G401 (cell line): Measurements from ENCODE around the gene LDLRAD4. TPM values are rescaled to one million over a fixed set of nuclear protein-coding genes. Genes with fewer than 3 reads are reported as not detected.

ENCODE experiments used
- DNase-seq: peaks from one replicate; pipeline ENCODE4 v3.0.0-alpha.2; 2015; ENCODE audit warnings: low spot score
- in situ Hi-C: cut with HindIII; loops from 2 replicates; pipeline ENCODE4 v1.10.0; 2016; ENCODE audit warnings: low sequenced_read_pairs, mixed read lengths
- total RNA-seq: library from RNA; depleted of rRNA; stranded (reverse); fragments of >200 nt; shearing (Covaris generic); gene quantifications from 2 replicates; pipeline ENCODE4 v1.2.3, GENCODE V29; 2014

Gene LDLRAD4
- total RNA-seq, 1 experiment from 2014 or later: not detected

DNA sequence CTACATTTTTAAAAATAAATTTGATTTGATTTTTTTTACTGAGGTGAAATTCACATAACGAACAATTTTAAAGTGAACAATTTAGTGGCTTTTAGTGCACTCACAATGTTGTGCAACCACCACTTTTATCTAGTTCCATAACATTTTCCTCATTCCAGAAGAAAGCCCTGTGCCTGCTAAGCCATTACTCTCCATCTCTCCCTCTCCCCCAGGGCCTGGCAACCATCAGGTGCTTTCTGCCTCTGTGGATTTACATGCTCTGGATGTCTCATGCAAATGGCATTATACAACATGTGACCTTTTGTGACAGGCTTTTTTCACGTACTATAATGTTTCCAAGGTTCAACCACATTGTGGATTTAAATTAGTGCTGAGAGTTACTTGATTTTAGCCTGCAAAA, 19.9 kb upstream of the LDLRAD4 start:
- in situ Hi-C loops: no loop called here
- no peak for DNase-seq

DNA sequence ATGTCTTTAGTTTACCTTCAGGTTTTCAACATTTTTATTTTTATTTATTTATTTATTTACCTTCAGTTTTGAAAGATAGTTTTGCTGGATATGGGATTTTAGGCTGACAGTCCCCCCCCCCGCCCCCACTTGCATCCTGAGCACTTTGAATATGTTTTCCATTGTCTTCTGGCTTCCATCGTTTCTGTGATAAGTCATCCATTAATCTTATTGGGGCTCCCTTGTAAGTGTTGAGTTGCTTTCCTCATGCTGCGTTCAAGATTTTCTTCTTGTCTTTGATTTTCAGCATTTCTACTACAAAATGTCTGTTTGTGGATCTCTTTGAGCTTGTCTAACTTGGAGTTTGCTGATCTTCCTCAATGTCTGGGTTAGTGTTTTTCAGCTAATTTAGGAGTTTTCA, 19.4 kb upstream of the LDLRAD4 start:
- in situ Hi-C loops: no loop called here
- no peak for DNase-seq

- in situ Hi-C loops: no loop called here
- no peak for DNase-seq
These were observed 17.3 kb upstream of the LDLRAD4 start for GRCh38 chr18:13201292-13201691.

DNA sequence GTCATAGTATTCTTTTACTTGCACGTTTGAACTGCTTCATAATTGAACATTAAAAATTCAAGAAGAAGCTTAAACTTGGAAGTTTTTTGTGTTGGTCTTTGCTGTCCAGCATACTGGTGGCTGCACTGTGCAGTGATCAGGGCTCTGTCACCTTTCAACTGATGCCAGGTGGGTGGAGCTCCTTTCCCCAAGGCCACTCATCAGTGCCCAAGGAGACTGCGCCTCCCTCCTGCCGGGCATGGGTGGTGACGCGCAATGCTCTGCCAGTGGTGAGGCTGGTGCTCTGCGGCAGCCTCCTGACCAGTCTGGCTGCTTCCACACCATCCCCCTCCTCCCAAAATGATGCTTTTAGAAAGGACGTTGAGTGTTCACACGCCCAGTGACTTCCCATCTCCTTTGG, 16.0 kb upstream of the LDLRAD4 start:
- no peak for DNase-seq
- in situ Hi-C loops: no loop called here

GRCh38 chr18:13206301-13206700, 12.3 kb upstream of the LDLRAD4 start:
- in situ Hi-C loops: no loop called here
- DNase-seq: no peak

DNA sequence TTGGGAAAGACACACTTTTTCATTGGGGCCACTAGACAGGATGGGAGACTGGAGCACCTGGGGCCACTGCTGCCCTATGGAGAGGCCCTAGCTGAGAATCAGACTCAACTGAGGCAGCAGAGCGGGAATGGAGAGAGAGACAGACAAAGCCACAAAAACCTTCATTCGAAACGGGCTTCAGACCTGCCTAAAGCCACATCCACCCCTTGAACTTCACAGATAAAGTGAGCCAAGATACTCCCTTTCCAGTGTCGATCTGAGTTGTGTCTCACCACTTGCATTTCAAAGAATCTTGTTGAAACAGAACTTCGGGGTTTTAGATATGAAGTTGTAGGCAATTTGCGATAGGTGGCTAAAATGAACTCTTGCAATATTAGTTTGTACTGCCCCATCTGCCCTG, 11.3 kb upstream of the LDLRAD4 start:
- DNase-seq: no peak
- in situ Hi-C loops: no loop called here

DNA sequence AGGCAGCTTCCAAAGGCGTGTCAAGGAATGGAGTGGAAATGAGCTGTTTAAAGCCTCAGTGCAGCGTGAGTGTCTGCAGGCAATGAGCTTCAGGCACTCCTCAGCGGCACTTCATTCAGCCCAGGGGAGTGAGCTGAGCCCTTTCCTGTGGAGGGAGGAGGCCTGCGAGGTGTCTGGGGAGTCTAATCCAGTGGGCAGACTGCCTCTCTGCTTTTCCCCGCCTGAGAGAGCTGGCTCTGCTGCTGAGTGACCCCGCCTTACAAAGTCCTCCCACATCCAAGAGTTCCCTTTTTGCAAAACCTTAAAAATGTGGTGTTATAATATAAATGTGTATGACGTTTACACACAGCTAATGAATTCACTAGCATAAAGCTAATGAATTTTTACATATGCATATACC, 7.0 kb upstream of the LDLRAD4 start:
- in situ Hi-C loops: no loop called here
- DNase-seq: no peak

GRCh38 chr18:13213036-13213795, 5.3 kb upstream of the LDLRAD4 start:
- in situ Hi-C loops: no loop called here
- no peak for DNase-seq

- DNase-seq: no peak
- in situ Hi-C loops: no loop called here
These were observed 4.0 kb upstream of the LDLRAD4 start for GRCh38 chr18:13214609-13215008.

DNA sequence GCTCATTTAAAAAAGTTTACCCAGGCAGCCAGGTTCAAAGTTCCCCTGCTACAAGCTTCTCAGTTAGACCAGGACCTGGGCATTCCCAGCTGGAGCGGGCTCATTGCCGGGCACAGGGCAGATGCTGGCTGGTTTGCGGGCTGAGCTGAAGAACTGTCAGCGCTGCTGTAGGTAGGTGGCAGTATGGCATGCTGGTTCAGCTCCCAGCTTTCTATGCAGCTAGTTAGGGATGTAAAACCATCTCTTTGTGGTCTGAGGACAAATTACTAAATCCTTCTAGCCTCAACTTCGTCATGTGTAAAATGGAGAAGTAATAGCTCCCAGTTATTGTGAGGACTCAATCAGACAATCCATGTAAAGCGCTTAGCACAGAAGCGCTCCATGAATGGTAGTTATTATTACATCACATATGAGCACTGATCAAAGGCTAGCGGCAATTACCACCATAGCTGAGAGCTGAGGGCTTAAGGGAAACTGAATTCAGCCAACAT, 2.4 kb upstream of the LDLRAD4 start:
- peak; percentile 94 for DNase-seq
- in situ Hi-C loops: no loop called here

DNA sequence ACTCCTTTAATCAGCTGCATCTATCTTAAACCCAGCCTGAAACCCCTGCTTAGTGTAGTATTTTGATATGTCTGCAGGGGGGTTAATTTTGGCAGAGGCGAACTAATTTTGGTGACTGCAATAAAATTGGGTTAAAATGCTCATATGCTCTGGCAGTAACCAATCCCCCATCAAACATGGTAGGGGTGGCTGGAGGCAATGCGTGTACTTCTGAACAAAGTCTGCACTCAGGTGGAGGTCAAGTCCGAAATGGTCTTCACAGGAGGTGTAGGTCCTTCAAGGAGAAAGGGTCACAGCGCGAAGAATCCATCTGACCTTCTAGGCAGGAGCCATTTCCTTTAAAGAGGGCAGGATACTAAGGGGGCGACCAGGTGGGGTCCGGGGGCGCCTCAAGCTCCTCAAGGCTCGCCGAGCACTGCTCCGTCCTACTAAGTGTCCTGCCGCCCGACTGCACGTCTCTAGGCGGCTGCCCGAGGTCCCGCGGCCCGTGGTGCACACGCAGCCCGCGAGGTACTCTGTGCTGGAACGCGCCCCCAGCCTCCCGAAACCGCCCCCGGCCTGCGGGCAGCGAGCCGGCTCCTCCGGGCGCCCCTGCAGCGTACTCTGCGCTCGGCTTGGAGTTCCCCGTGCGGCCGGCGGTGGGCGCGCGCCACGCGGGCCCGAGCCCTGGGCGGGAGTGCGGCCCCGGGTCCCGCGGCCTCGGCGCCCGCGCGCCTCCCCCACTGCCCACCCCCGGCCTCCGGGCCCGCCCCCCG, 1.7 kb upstream of the LDLRAD4 start:
- in situ Hi-C loops: no loop called here
- DNase-seq: no peak

DNA sequence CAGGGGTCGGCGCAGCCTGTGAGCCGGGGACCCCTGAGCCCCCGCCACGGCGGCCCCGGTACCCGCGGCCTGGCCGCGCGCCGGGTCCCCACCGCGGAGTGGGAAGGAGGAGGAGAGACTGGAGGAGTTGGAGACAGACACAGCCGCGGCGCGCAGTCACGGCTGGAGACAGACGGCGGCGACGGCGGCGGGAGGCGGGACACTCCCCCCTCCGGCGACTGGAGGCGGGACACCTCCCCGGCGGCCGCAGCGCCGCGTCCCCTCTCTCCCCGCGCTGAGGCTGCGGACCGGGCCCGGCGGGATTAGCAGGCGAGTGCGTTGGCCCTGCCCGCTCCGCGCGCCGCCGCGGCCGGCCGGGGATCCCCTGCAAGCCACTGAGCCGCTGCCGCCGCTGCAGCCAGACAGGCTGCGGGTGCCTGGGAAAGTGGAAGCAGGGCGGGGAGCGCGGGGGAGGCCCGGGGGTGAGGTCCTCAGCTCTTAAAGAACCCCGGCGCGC, 1.0 kb upstream of the LDLRAD4 start:
- peak; percentile 56 for DNase-seq
- in situ Hi-C loops: no loop called here

- in situ Hi-C loops: no loop called here
- no peak for DNase-seq
These were observed 591 bp upstream of the LDLRAD4 start for GRCh38 chr18:13217971-13218367.

GRCh38 chr18:13218997-13219396, 437 bp downstream of the LDLRAD4 start:
- in situ Hi-C loops: no loop called here
- peak; percentile 64 for DNase-seq

GRCh38 chr18:13219593-13220159, 1.1 kb downstream of the LDLRAD4 start:
- in situ Hi-C loops: no loop called here
- peak; percentile 69 for DNase-seq

GRCh38 chr18:13220361-13220991, 1.9 kb downstream of the LDLRAD4 start:
- peak; percentile 69 for DNase-seq
- in situ Hi-C loops: no loop called here

- in situ Hi-C loops: no loop called here
- peak; percentile 65 for DNase-seq
These were observed 3.6 kb downstream of the LDLRAD4 start for GRCh38 chr18:13221869-13222855.

GRCh38 chr18:13222856-13223281, 4.3 kb downstream of the LDLRAD4 start:
- in situ Hi-C loops: no loop called here
- no peak for DNase-seq
